Osteocyte (in vitro differentiated cells): ENCODE data around the gene CHMP4B. TPM values are rescaled to one million over a fixed set of nuclear protein-coding genes. Genes with fewer than 3 reads are reported as not detected.
A peak's percentile ranks its signal among the peaks of the same experiment; 100 is the strongest.

Experiments used
- DNase-seq: peaks from one replicate; pipeline ENCODE4 v3.0.0; 2021; ENCODE audit warnings: mixed read lengths; ENCODE audit not compliant: unreplicated experiment; ENCODE audit errors: extremely low spot score
- H3K27ac Mint-ChIP-seq: one replicate; pipeline ENCODE4 v1.8.0; 2021; ENCODE audit warnings: mild to moderate bottlenecking, mixed read lengths; ENCODE audit not compliant: unreplicated experiment
- H3K27me3 Mint-ChIP-seq: one replicate; pipeline ENCODE4 v1.8.0; 2021; ENCODE audit warnings: mixed read lengths; ENCODE audit not compliant: unreplicated experiment
- H3K36me3 Mint-ChIP-seq: one replicate; pipeline ENCODE4 v1.8.0; 2021; ENCODE audit warnings: mixed read lengths; ENCODE audit not compliant: unreplicated experiment
- H3K4me1 Mint-ChIP-seq: one replicate; pipeline ENCODE4 v1.8.0; 2021; ENCODE audit warnings: mixed read lengths; ENCODE audit not compliant: unreplicated experiment
- H3K4me3 Mint-ChIP-seq: one replicate; pipeline ENCODE4 v1.8.0; 2021; ENCODE audit warnings: mild to moderate bottlenecking, moderate library complexity, mixed read lengths; ENCODE audit not compliant: unreplicated experiment
- H3K9me3 Mint-ChIP-seq: one replicate; pipeline ENCODE4 v1.8.0; 2021; ENCODE audit warnings: mixed read lengths; ENCODE audit not compliant: unreplicated experiment
- CTCF ChIP-seq: fragments of 200-600 bp; sonication (generic); IDR thresholded peaks from 2 replicates; pipeline ENCODE4 v1.5.0; 2021; ENCODE audit warnings: antibody characterized with exemption, mild to moderate bottlenecking, moderate library complexity
- total RNA-seq: library from RNA; stranded (reverse); gene quantifications from 2 replicates; pipeline ENCODE4 v1.2.1, GENCODE V29; 2021

Gene CHMP4B
- total RNA-seq, 1 donor from 2014 or later, result 92.5 TPM

- TF ChIP-seq CTCF, result no peak
These were observed 16.6 kb downstream of the CHMP4B start for GRCh38 chr20:33827634-33828325.

GRCh38 chr20:33828326-33828844 lies 17.2 kb downstream of the CHMP4B start:
- H3K36me3 Mint-ChIP-seq, result no peaks in the 10 kb centered on the region
- H3K9me3 Mint-ChIP-seq, result no peaks in the 10 kb centered on the region
- no peak for DNase-seq
- TF ChIP-seq CTCF, result no peak
- H3K4me3 Mint-ChIP-seq, result no peak overlapping the region
- H3K27ac Mint-ChIP-seq, result peak overlapping the region; percentile 66
- no peaks in the 10 kb centered on the region for H3K27me3 Mint-ChIP-seq
- H3K4me1 Mint-ChIP-seq, result peaks cover 59% of the 10 kb centered on the region

More at GRCh38 chr20:33827634-33828325, 16.6 kb downstream of the CHMP4B start:
- no peak for DNase-seq
- H3K27me3 Mint-ChIP-seq, result no peaks in the 10 kb centered on the region
- H3K4me3 Mint-ChIP-seq, result no peak overlapping the region
- peak overlapping the region; percentile 66 for H3K27ac Mint-ChIP-seq
- H3K4me1 Mint-ChIP-seq, result peaks cover 55% of the 10 kb centered on the region
- no peaks in the 10 kb centered on the region for H3K9me3 Mint-ChIP-seq
- no peaks in the 10 kb centered on the region for H3K36me3 Mint-ChIP-seq

- Mint-ChIP-seq H3K4me3 (no peak overlapping the region), H3K9me3 (no peaks in the 10 kb centered on the region), H3K27ac (peak overlapping the region; percentile 66), H3K4me1 (peaks cover 62% of the 10 kb centered on the region), H3K27me3 (no peaks in the 10 kb centered on the region), H3K36me3 (no peaks in the 10 kb centered on the region)
- DNase-seq, result no peak
- TF ChIP-seq CTCF, result no peak
These were observed 17.9 kb downstream of the CHMP4B start for GRCh38 chr20:33828967-33829560.

- Mint-ChIP-seq H3K27me3 (no peaks in the 10 kb centered on the region), H3K27ac (peak overlapping the region; percentile 42)
These were observed 18.5 kb downstream of the CHMP4B start for GRCh38 chr20:33829636-33830035.

More at GRCh38 chr20:33829636-33830035, 18.5 kb downstream of the CHMP4B start:
- no peaks in the 10 kb centered on the region for H3K9me3 Mint-ChIP-seq
- no peaks in the 10 kb centered on the region for H3K36me3 Mint-ChIP-seq
- no peak overlapping the region for H3K4me3 Mint-ChIP-seq
- no peak for TF ChIP-seq CTCF
- H3K4me1 Mint-ChIP-seq, result peaks cover 62% of the 10 kb centered on the region
- no peak for DNase-seq
